ENCODE data around the gene SLC6A6. TPM values are rescaled to one million over a fixed set of nuclear protein-coding genes. Genes with fewer than 3 reads are reported as not detected.

Gene SLC6A6
- total RNA-seq, 2 donors from 2014 or later = 4.9 to 5.7 TPM

DNA sequence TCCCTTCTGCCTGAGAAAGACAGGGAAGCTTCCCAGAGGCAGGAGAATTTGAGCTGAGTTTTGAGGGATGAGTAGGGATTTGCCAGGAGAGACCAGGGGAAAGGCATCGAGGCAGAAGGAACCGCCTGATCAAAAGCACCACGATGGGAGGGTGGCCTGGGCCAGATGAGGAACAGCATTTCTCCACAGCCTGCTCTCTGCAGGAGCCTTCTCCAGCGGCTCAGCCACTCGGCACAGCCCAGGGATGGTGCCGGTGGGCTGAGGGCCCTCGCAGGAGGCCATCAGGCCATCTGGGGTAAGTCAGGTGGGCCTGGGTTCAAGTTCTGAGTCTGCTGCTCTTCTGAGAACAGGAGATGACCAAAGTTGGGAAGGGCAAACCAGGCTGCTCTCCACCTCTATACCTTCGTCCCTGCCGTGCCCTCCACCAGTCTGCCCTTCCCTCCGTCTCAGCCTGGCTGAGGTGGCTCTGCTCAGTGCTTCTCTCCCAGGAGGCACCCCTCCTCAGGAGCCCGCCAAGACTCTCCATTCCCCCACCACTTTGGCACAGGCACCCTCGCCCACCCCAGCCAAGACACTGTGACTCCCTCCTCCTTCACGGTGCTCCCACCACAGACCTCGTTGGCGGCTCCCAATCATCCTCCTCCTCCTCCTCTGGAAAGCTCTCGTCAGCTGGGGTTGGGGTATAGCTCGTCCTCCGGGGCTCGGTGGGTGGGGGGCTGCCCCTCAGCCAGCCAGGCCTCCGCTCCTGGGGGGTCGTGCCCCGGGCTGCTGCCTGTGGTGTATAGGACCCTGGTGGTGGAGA, 102.8 kb downstream of the SLC6A6 start:
- H3K4me1 ChIP-seq = no peaks in the 10 kb centered on the region
- H3K27me3 ChIP-seq = no peaks in the 10 kb centered on the region
- WGBS, 2 donors = 62 to 66% methylated on average over 17 to 22 of the region's 22 CpGs
- H3K36me3 ChIP-seq (replicated peaks in 1 of 2; ENCODE audit: insufficient read depth in 1 of 2, low read depth in 2 of 2) = no peaks in the 10 kb centered on the region
- H3K27ac ChIP-seq = no peak overlapping the region
- intact Hi-C loops (cut with DNase I) = no loop called here
- DNase-seq (no peak), ATAC-seq (no peak)
- no peak overlapping the region for H3K4me3 ChIP-seq
- no peaks in the 10 kb centered on the region for H3K9me3 ChIP-seq
- TF ChIP-seq, protein P1, sequence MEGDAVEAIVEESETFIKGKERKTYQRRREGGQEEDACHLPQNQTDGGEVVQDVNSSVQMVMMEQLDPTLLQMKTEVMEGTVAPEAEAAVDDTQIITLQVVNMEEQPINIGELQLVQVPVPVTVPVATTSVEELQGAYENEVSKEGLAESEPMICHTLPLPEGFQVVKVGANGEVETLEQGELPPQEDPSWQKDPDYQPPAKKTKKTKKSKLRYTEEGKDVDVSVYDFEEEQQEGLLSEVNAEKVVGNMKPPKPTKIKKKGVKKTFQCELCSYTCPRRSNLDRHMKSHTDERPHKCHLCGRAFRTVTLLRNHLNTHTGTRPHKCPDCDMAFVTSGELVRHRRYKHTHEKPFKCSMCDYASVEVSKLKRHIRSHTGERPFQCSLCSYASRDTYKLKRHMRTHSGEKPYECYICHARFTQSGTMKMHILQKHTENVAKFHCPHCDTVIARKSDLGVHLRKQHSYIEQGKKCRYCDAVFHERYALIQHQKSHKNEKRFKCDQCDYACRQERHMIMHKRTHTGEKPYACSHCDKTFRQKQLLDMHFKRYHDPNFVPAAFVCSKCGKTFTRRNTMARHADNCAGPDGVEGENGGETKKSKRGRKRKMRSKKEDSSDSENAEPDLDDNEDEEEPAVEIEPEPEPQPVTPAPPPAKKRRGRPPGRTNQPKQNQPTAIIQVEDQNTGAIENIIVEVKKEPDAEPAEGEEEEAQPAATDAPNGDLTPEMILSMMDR (IDR thresholded peaks at IDR 0.05) = no peak

GRCh38 chr3:14505803-14506500, 103.5 kb downstream of the SLC6A6 start:
- WGBS, 2 donors = 75 to 81% methylated on average over 3 to 16 of the region's 16 CpGs
- no peak for ATAC-seq
- no peaks in the 10 kb centered on the region for H3K27me3 ChIP-seq
- peak in 1 of 4 donors; percentile 4 for DNase-seq
- H3K4me3 ChIP-seq = no peak overlapping the region
- H3K4me1 ChIP-seq = no peaks in the 10 kb centered on the region
- H3K36me3 ChIP-seq (replicated peaks in 1 of 2; ENCODE audit: insufficient read depth in 1 of 2, low read depth in 2 of 2) = no peaks in the 10 kb centered on the region
- intact Hi-C loops (cut with DNase I) = no loop called here
- no peak overlapping the region for H3K27ac ChIP-seq
- no peak for TF ChIP-seq POLR2A (IDR thresholded peaks at IDR 0.05)
- TF ChIP-seq, protein P1 (IDR thresholded peaks at IDR 0.05) = no peak
- no peaks in the 10 kb centered on the region for H3K9me3 ChIP-seq

DNA sequence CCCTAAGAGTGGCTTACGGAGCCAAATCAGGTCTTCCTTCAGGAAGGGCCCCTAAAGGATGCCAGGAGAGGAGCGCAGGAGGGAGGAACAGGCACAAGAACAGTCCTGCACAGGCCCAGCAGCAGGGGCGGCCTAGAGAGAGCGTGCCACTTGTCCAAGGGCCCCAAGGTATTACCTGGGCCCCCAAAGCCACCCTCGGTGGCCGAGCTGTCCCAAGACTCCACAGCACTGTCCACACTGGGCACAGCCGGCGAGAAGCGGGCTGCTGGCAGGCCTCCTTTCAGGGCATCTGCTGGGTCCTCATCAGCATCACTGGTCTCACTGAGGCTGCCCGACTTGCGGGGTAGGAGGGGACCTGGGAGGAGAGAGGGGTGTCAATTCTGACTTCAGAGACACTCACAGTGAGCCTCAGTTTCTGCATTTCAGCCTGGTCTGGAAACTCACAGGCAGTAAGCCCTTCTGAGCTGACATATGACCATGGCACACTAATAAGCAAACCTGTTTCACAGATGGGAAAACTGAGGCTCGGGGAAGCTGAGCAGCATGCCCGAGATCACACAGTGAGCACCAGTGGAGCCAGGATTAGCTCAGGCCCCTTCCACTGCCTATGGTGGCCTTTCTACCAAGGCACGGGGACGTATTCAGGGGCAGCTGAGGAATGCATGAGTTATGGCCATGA, 104.4 kb downstream of the SLC6A6 start:
- Histone ChIP-seq H3K27me3 (no peaks in the 10 kb centered on the region), H3K4me3 (no peak overlapping the region), H3K9me3 (no peaks in the 10 kb centered on the region), H3K4me1 (no peaks in the 10 kb centered on the region), H3K27ac (no peak overlapping the region), H3K36me3 (replicated peaks in 1 of 2; ENCODE audit: insufficient read depth in 1 of 2, low read depth in 2 of 2) (no peaks in the 10 kb centered on the region)
- intact Hi-C loops (cut with DNase I) = no loop called here
- TF ChIP-seq, protein P1 (IDR thresholded peaks at IDR 0.05) = no peak
- no peak for TF ChIP-seq POLR2A (IDR thresholded peaks at IDR 0.05)
- 69 to 79% methylated on average over 12 to 15 of the region's 15 CpGs for WGBS, 2 donors
- ATAC-seq (no peak), DNase-seq (no peak)

GRCh38 chr3:14507305-14507741, 104.9 kb downstream of the SLC6A6 start:
- no peaks in the 10 kb centered on the region for H3K36me3 ChIP-seq (replicated peaks in 1 of 2; ENCODE audit: insufficient read depth in 1 of 2, low read depth in 2 of 2)
- no peak for TF ChIP-seq POLR2A (IDR thresholded peaks at IDR 0.05)
- TF ChIP-seq, protein P1 (IDR thresholded peaks at IDR 0.05) = no peak
- no peaks in the 10 kb centered on the region for H3K27me3 ChIP-seq
- H3K9me3 ChIP-seq = no peaks in the 10 kb centered on the region
- no peak overlapping the region for H3K27ac ChIP-seq
- WGBS, 2 donors = 64 to 80% methylated on average over 9 to 13 of the region's 13 CpGs
- DNase-seq (no peak), ATAC-seq (no peak)
- no peak overlapping the region for H3K4me3 ChIP-seq
- intact Hi-C loops (cut with DNase I) = no loop called here
- H3K4me1 ChIP-seq = no peaks in the 10 kb centered on the region

All from body of pancreas (tissue), 4 donors.